Stimulated activated CD4-positive, alpha-beta T cell treated with anti-CD3 and anti-CD28 coated beads, Interleukin-15, amount 100 ng/mL, for 24 hours (primary cell): ENCODE measurements around the gene SRRM4.

ENCODE experiments used
- DNase-seq: peaks from one replicate; pipeline ENCODE4 v3.0.0-alpha.2; 2020

Gene SRRM4

DNA sequence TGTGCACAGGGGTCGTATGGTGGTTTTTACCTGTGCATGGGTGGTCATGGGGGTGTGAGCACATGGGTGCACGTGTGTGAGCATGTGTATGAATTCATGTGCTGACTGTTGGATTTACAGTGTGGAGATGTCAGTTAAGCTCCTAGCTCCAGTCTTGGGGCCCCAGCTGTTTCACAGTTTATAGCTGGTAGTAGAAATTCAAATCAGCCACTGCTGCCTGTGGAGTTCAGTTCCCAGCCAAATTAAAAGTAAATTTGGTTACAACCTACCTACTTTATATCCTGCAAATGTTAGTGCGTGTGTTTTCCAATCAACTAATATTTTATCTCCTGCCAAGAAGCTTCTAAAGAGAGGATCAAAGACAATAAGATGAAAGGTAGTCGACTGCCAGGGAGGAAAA, 141.4 kb downstream of the SRRM4 start:
- DNase-seq = no peak

DNA sequence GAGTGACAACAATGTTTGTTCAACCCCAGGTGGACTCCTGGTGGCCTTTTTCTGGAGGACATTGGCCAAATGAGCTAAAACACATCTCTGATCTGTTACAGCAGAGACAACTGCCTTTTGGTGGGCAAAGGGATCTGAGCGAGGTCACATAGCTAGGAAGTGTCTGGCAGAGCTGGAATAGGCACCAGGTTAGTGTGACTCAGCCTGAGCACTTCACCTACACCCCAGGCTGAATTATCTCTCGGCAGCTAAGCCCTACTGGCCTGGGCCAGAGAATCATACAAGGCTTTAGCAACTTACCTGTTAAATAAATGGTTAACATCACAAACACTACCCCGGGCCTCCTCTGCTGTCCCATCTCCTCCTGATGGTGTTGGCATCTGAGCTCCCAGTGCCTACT, 147.2 kb downstream of the SRRM4 start:
- DNase-seq = no peak

- no peak for DNase-seq
These were observed 148.6 kb downstream of the SRRM4 start for GRCh38 chr12:119129827-119130434.

DNA sequence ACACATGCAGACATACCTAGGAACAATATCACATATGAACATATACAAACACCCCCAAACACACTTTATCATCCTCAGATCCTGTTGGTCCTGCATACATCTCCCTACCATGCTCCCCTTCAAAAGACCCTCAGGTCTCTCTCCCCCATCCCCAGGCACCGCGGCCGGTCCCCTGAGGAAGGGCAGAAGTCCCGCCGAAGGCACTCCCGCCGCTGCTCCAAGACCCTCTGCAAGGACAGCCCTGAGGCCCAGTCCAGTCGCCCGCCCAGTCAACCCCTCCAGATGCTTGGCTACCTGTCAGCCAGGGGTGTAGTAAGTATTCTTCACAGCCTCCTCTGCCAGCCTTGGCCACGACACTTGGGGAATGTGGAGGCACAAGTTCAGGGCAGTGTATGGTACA, 149.2 kb downstream of the SRRM4 start:
- DNase-seq = no peak

- DNase-seq = no peak
These were observed 153.1 kb downstream of the SRRM4 start for GRCh38 chr12:119134284-119135072.

GRCh38 chr12:119136811-119137410, 155.6 kb downstream of the SRRM4 start:
- DNase-seq = no peak

DNA sequence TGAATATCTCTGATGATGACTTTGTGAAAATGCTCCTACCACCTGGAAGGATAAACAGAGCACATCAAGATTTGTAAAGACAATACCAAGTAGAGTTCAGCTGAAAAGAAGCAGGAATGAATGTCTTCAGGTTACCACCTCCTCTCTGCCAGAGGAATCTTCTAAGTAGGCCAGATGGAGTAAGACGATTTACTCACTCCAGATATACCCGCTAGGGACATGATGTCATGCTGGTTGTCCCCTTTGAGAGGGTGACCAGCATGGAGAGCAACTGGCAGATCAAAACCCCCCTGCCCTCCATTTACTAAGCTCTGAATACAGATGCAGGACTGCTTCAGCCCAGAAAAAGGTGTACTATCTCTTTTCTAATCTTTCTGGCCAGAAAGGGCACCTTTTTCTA, 158.1 kb downstream of the SRRM4 start:
- DNase-seq = no peak

GRCh38 chr12:119145367-119145766, 164.0 kb downstream of the SRRM4 start:
- no peak for DNase-seq

- no peak for DNase-seq
These were observed 166.6 kb downstream of the SRRM4 start for GRCh38 chr12:119147847-119148448.

DNA sequence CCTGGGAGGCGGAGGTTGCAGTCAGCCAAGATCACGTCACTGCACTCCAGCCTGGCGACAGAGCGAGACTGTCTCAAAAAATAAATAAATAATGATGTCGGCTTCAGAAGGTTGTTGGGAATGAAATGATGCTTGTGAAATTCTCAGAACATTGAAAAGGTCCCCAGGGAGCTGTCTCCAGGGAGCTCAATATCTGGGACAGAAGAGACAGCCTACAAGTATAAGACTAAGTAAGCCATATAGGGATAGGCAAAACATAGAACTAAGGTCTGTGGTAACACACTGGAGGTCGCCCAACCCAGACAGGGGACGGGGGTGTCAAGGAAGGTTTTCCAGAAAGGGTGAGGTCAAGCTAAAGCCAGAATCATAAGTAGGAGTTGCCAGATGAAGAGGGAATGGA, 167.9 kb downstream of the SRRM4 start:
- no peak for DNase-seq

- no peak for DNase-seq
These were observed 170.2 kb downstream of the SRRM4 start for GRCh38 chr12:119151445-119152026.

GRCh38 chr12:119153477-119154434, 172.4 kb downstream of the SRRM4 start:
- peak; percentile 41 for DNase-seq

- peak; percentile 11 for DNase-seq
These were observed 173.1 kb downstream of the SRRM4 start for GRCh38 chr12:119154435-119154818.

DNA sequence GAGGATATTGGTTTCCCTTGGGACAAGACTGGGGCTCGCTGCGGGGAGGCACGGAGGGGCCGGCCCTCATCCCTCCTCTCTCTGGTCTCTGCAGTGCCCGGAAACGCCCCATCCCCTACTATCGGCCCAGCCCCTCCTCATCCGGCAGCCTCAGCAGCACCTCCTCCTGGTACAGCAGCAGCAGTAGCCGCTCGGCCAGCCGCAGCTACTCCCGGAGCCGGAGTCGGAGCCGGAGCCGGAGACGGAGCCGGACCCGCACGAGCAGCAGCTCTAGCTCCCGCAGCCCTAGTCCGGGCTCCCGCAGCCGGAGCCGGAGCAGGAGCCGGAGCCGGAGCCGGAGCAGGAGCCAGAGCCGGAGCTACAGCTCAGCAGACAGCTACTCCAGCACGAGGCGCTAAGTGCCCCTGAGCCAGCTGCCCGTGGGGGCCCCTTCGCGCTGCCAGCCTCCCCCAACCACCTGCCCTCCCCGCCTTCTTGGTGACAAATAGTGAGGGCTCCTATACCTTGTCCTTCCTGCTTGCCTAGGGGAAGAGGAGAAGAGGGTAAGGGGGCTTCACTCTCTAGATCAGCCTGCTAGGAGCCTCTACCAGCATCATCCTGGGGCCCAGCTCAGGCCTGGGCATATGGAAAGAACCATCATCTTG, 175.2 kb downstream of the SRRM4 start:
- no peak for DNase-seq

GRCh38 chr12:119157528-119157927, 176.2 kb downstream of the SRRM4 start:
- no peak for DNase-seq

DNA sequence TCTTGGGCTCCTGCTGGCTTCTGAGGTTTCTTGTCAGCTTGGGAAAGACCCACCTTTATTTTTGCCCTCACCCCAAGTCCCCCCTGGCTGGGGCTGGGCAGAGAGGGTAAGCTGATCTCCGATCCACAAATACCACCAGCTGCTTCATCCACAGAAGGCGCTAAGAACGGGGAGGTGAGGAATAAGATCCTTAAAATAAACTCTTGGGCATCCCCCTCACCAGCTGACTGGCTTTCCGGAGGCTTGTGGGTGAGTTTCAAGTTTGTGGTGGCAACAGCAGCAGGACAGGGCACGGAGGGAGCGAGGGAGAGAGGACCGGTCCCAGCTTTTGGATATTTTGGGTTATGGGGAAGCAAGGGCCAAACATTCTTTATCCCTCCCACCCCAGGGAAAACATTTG, 176.6 kb downstream of the SRRM4 start:
- DNase-seq = no peak

GRCh38 chr12:119158402-119158801, 177.1 kb downstream of the SRRM4 start:
- DNase-seq = no peak

DNA sequence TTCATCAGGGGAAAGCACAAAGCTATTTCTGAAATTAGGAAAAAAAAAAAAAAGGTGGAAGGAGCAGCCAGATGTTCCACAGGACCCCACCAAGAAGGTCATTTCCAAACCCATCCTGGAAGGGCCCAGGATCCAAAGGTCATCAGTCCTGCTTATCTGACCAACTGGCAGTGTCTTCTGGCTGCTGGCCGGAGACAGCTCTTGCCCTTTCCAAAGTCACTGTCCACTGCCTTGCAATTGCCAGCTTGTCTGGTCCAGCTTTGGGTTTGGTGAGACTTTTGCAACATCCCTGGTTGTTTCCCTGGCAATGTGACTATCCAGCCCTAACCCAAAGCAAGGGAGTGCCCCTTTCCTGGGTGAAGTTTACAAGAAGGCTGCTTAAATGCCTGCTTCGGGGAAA, 178.5 kb downstream of the SRRM4 start:
- no peak for DNase-seq

GRCh38 chr12:119167902-119168301, 186.6 kb downstream of the SRRM4 start:
- DNase-seq = no peak

DNA sequence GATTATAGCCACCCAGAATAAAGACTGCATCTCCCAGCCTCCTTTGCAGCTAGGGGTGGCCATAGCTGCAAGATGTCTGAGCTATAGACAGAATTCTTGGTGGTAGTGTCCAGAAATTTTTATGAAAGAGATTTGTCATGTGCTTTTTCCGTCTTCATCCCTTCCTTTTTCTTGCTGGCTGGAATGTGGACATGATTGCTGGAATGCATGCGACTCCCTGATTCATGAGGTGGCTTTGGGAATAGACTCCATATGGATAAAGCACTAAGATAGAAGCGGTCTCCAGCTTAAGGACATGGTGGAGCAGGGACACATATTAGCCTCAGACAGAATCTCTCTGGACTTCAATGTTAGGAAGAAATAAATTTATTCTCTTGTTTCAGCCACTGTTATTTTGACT, 187.4 kb downstream of the SRRM4 start:
- no peak for DNase-seq

DNA sequence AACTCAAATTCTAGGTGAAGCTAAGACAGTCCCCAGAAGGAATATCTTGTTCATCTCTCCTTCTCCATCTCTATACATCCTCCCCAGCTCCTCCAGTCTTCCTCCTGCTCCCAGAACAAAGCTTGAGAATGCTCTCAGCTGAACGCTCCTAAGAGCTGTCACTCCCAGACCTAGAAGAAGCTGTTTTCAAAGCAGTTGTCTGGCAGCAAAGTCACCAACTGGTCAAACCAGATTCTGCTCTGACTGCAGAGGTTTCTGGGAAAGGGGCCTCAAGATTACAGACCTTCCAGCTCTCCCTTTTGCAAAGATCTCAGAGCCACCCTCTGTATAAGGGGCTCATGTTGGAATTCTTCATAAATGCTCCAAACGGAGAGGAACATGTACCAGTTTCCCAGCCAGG, 187.8 kb downstream of the SRRM4 start:
- no peak for DNase-seq

GRCh38 chr12:119171291-119171690, 189.9 kb downstream of the SRRM4 start:
- no peak for DNase-seq
